GM19395 (cell line): Measurements from ENCODE around the gene CREB3L2.
"Not testable (repeated sequence)": the region's sequence is repeated elsewhere in the genome, so short reads cannot be mapped to it uniquely, and the experiment has no call there.

Source experiments
- ATAC-seq: cut with Tn5 transposase; IDR thresholded peaks from one replicate; pipeline ENCODE4 v1.9.1; 2021; ENCODE audit warnings: mild to moderate bottlenecking, moderate library complexity; ENCODE audit not compliant: unreplicated experiment

CREB3L2 gene

GRCh38 chr7:137935884-137936508 lies 65.9 kb downstream of the CREB3L2 start:
- peak; percentile 47 for ATAC-seq

- ATAC-seq = peak; percentile 85
Measured at GRCh38 chr7:137934941-137935883, 66.7 kb downstream of the CREB3L2 start.

- ATAC-seq = no peak
Measured at GRCh38 chr7:137934176-137934826, 67.6 kb downstream of the CREB3L2 start.

GRCh38 chr7:137933270-137934017 lies 68.4 kb downstream of the CREB3L2 start:
- no peak for ATAC-seq

GRCh38 chr7:137932881-137933269 lies 69.0 kb downstream of the CREB3L2 start:
- no peak for ATAC-seq

GRCh38 chr7:137931823-137932222 lies 70.1 kb downstream of the CREB3L2 start:
- ATAC-seq = no peak

- ATAC-seq = no peak
Measured at GRCh38 chr7:137930581-137930980, 71.3 kb downstream of the CREB3L2 start.

- ATAC-seq = no peak
Measured at GRCh38 chr7:137928626-137929025, 73.3 kb downstream of the CREB3L2 start.

- no peak for ATAC-seq
Measured at GRCh38 chr7:137927386-137927785, 74.5 kb downstream of the CREB3L2 start.

GRCh38 chr7:137926206-137926605 lies 75.7 kb downstream of the CREB3L2 start:
- ATAC-seq = not testable (repeated sequence)

GRCh38 chr7:137925754-137926153 lies 76.1 kb downstream of the CREB3L2 start:
- ATAC-seq = no peak

GRCh38 chr7:137925091-137925490 lies 76.8 kb downstream of the CREB3L2 start:
- ATAC-seq = no peak

GRCh38 chr7:137923380-137923779 lies 78.5 kb downstream of the CREB3L2 start:
- ATAC-seq = no peak

- ATAC-seq = no peak
Measured at GRCh38 chr7:137920637-137921399, 81.1 kb downstream of the CREB3L2 start.

- ATAC-seq = no peak
Measured at GRCh38 chr7:137919987-137920386, 81.9 kb downstream of the CREB3L2 start.

GRCh38 chr7:137916980-137917645 lies 84.8 kb downstream of the CREB3L2 start:
- peak; percentile 53 for ATAC-seq

- peak; percentile 64 for ATAC-seq
Measured at GRCh38 chr7:137916564-137916963, 85.3 kb downstream of the CREB3L2 start.

- no peak for ATAC-seq
Measured at GRCh38 chr7:137915266-137915665, 86.6 kb downstream of the CREB3L2 start.

- ATAC-seq = no peak
Measured at GRCh38 chr7:137913985-137914384, 87.9 kb downstream of the CREB3L2 start.

- no peak for ATAC-seq
Measured at GRCh38 chr7:137909042-137909441, 92.8 kb downstream of the CREB3L2 start.
